HepG2 (cell line): ENCODE data around the gene ZNF334. TPM values are rescaled to one million over a fixed set of nuclear protein-coding genes. Genes with fewer than 3 reads are reported as not detected.

ENCODE experiments used
- CREB1 ChIP-seq, 2 experiments: fragments of 450-650 bp in 1 of 2; IDR thresholded peaks; 2 replicates each; pipeline ENCODE4 v1.6.1; 2016 to 2017; ENCODE audit warnings: control low read depth in 1 of 2, mild to moderate bottlenecking in 1 of 2, missing compliant biosample characterization in 1 of 2, missing genetic modification characterization in 1 of 2
- DMAP1 ChIP-seq: IDR thresholded peaks from 2 replicates; pipeline ENCODE4 v1.6.1; 2016
- ELF1 ChIP-seq: sonication (generic); formaldehyde crosslinking; IDR thresholded peaks from 2 replicates; pipeline ENCODE4 v1.4.0; 2020; ENCODE audit warnings: missing genetic modification reagents
- ETS1 ChIP-seq: sonication (generic); formaldehyde crosslinking; IDR thresholded peaks from 2 replicates; pipeline ENCODE4 v1.4.0; 2020; ENCODE audit warnings: missing genetic modification reagents
- GABPB1 ChIP-seq: IDR thresholded peaks from 2 replicates; pipeline ENCODE4 v1.6.1; 2016; ENCODE audit warnings: mild to moderate bottlenecking, missing genetic modification reagents, moderate library complexity, missing compliant biosample characterization
- GATAD2A ChIP-seq: IDR thresholded peaks from 2 replicates; pipeline ENCODE4 v1.6.1; 2016
- HMG20B ChIP-seq: conservative IDR thresholded peaks from 2 replicates; pipeline ENCODE4 v1.6.1; 2016; ENCODE audit warnings: missing genetic modification reagents, missing compliant biosample characterization
- HOMEZ ChIP-seq: IDR thresholded peaks from 2 replicates; pipeline ENCODE4 v1.6.1; 2016; ENCODE audit warnings: low read depth
- HOXA3 ChIP-seq: sonication (generic); formaldehyde crosslinking; IDR thresholded peaks from 2 replicates; pipeline ENCODE4 v1.5.0; 2020; ENCODE audit warnings: missing genetic modification reagents
- MEIS2 ChIP-seq: sonication (generic); formaldehyde crosslinking; IDR thresholded peaks from 2 replicates; pipeline ENCODE4 v1.9.0; 2021; ENCODE audit warnings: mild to moderate bottlenecking, missing genetic modification reagents
- MTERF4 ChIP-seq: sonication (generic); formaldehyde crosslinking; IDR thresholded peaks from 2 replicates; pipeline ENCODE4 v1.8.0; 2023; ENCODE audit warnings: mild to moderate bottlenecking, missing genetic modification reagents
- NR0B2 ChIP-seq: sonication (generic); formaldehyde crosslinking; IDR thresholded peaks from 2 replicates; pipeline ENCODE4 v1.4.0; 2020; ENCODE audit warnings: mild to moderate bottlenecking, missing genetic modification reagents
- RBM22 ChIP-seq: fragments of 200-400 bp; formaldehyde crosslinking; optimal IDR thresholded peaks from 2 replicates; pipeline ENCODE3; 2017; ENCODE audit warnings: mild to moderate bottlenecking, low read length, moderate library complexity
- SIN3A ChIP-seq: IDR thresholded peaks from 2 replicates; pipeline ENCODE4 v1.6.1; 2011; ENCODE audit warnings: low read depth, mild to moderate bottlenecking, control low read depth, low read length, borderline replicate concordance
- SIN3B ChIP-seq: fragments of 150-350 bp; IDR thresholded peaks from 2 replicates; pipeline ENCODE4 v1.6.1; 2014; ENCODE audit warnings: low read length
- SMAD9 ChIP-seq: sonication (generic); formaldehyde crosslinking; IDR thresholded peaks from 2 replicates; pipeline ENCODE4 v1.5.1; 2020; ENCODE audit warnings: mild to moderate bottlenecking, missing genetic modification reagents
- SOX6 ChIP-seq, 2 experiments: fragments of 450-650 bp in 1 of 2; sonication (generic) in 1 of 2; formaldehyde crosslinking in 1 of 2; IDR thresholded peaks; 2 replicates each; pipeline versions ENCODE4 v1.4.0 to v1.6.1; 2017 to 2020; ENCODE audit warnings: antibody characterized with exemption in 1 of 2, mild to moderate bottlenecking in 1 of 2, missing genetic modification reagents in 1 of 2
- SP140L ChIP-seq: sonication (generic); formaldehyde crosslinking; IDR thresholded peaks from 2 replicates; pipeline ENCODE4 v1.4.0; 2020; ENCODE audit warnings: missing genetic modification reagents, borderline replicate concordance
- STAG1 ChIP-seq: sonication (generic); formaldehyde crosslinking; IDR thresholded peaks from 2 replicates; pipeline ENCODE4 v1.4.0; 2020; ENCODE audit warnings: missing genetic modification reagents
- TEAD3 ChIP-seq: optimal IDR thresholded peaks from 2 replicates; pipeline ENCODE3; 2016; ENCODE audit warnings: borderline replicate concordance
- TGIF2 ChIP-seq: IDR thresholded peaks from 2 replicates; pipeline ENCODE4 v1.6.1; 2016; ENCODE audit warnings: control low read depth, missing compliant biosample characterization
- ZNF574 ChIP-seq: sonication (generic); formaldehyde crosslinking; IDR thresholded peaks from 2 replicates; pipeline ENCODE4 v1.4.0; 2020; ENCODE audit warnings: missing genetic modification reagents
- ZNF891 ChIP-seq: sonication (generic); formaldehyde crosslinking; IDR thresholded peaks from 2 replicates; pipeline ENCODE4 v1.5.0; 2020; ENCODE audit warnings: mild to moderate bottlenecking, missing genetic modification reagents
- polyA plus RNA-seq, 8 experiments: library from polyadenylated mRNA; depleted of rRNA in 3 of 8; stranded (reverse) in 7 of 8; unstranded in 1 of 8; fragments of >200 nt; fragmentation: Illumina TruSeq in 4 of 8; extraction: Trizol in 4 of 8; gene quantifications; 2 replicates each; pipeline versions ENCODE4 v1.2.1 to v1.2.3, GENCODE V29; 2011 to 2016; ENCODE audit warnings: low read depth in 4 of 8, missing spikeins in 1 of 8, mixed read lengths in 1 of 8; ENCODE audit not compliant: insufficient read depth in 1 of 8
- total RNA-seq, 5 experiments: library from RNA; depleted of rRNA; stranded (reverse); fragments of >200 nt; fragmentation: Illumina TruSeq; extraction: Trizol; gene quantifications; 2 replicates each; pipeline ENCODE4 v1.2.3, GENCODE V29; 2016; ENCODE audit warnings: low read depth in 1 of 5

The ZNF334 gene
- total and polyA plus RNA-seq, 2 of the 13 experiments (the other 11 are each of a cell fraction or from before 2014, with no cell fraction given): 4.8 to 7.8 TPM

GRCh38 chr20:46562373-46563169 is 49.2 kb upstream of the ZNF334 start (continued):
- TF ChIP-seq TGIF2: 0 out of 2 replicates have a peak, but pooled peaks have one; percentile 17
- no peak for TF ChIP-seq SOX6 (IDR thresholded peaks at IDR 0.05)
- peak; percentile 44; the same call in 1 of the 2 replicates for TF ChIP-seq SOX6 (CRISPR knock-in tag; IDR thresholded peaks at IDR 0.05)
- TF ChIP-seq ETS1 (CRISPR knock-in tag): no peak
- peak; percentile 77; the same call in 1 of the 2 replicates for TF ChIP-seq ZNF891
- no peak for TF ChIP-seq SMAD9 (CRISPR knock-in tag)
- peak; percentile 66 for TF ChIP-seq HOMEZ (CRISPR knock-in tag)
- peak; percentile 63 for TF ChIP-seq STAG1 (CRISPR knock-in tag)
- TF ChIP-seq CREB1 (IDR thresholded peaks at IDR 0.05): no peak; the same call in 1 of the 2 replicates
- TF ChIP-seq CREB1 (CRISPR knock-in tag; IDR thresholded peaks at IDR 0.05): peak; percentile 78
- TF ChIP-seq HOXA3: peak; percentile 73
- TF ChIP-seq SIN3B: no peak
- TF ChIP-seq NR0B2 (CRISPR knock-in tag): 0 out of 2 replicates have a peak, but pooled peaks have one; percentile 25
- TF ChIP-seq MEIS2 (CRISPR knock-in tag): peak; percentile 30; the same call in 1 of the 2 replicates
- TF ChIP-seq MTERF4 (CRISPR knock-in tag): 0 out of 2 replicates have a peak, but pooled peaks have one; percentile 65
- TF ChIP-seq HMG20B (CRISPR knock-in tag): peak; percentile 14; the same call in 1 of the 2 replicates
- TF ChIP-seq GABPB1 (CRISPR knock-in tag): peak; percentile 52
- TF ChIP-seq RBM22: no peak
- TF ChIP-seq SP140L (CRISPR knock-in tag): no peak
- peak; percentile 62; the same call in 1 of the 2 replicates for TF ChIP-seq ZNF574 (CRISPR knock-in tag)
- no peak for TF ChIP-seq SIN3A
- TF ChIP-seq DMAP1: peak; percentile 70; the same call in 1 of the 2 replicates
- TF ChIP-seq GATAD2A (CRISPR knock-in tag): peak; percentile 91
- peak; percentile 45 for TF ChIP-seq ELF1 (CRISPR knock-in tag)
- peak; percentile 83 for TF ChIP-seq TEAD3 (CRISPR knock-in tag)
